ENCODE measurements around the gene E2F1. TPM values are rescaled to one million over a fixed set of nuclear protein-coding genes. Genes with fewer than 3 reads are reported as not detected.
A peak's percentile ranks its signal among the peaks of the same experiment; 100 is the strongest.

The E2F1 gene
- total and polyA plus RNA-seq, 7 donors = 0.33 to 13.1 (median 1.7) TPM

DNA sequence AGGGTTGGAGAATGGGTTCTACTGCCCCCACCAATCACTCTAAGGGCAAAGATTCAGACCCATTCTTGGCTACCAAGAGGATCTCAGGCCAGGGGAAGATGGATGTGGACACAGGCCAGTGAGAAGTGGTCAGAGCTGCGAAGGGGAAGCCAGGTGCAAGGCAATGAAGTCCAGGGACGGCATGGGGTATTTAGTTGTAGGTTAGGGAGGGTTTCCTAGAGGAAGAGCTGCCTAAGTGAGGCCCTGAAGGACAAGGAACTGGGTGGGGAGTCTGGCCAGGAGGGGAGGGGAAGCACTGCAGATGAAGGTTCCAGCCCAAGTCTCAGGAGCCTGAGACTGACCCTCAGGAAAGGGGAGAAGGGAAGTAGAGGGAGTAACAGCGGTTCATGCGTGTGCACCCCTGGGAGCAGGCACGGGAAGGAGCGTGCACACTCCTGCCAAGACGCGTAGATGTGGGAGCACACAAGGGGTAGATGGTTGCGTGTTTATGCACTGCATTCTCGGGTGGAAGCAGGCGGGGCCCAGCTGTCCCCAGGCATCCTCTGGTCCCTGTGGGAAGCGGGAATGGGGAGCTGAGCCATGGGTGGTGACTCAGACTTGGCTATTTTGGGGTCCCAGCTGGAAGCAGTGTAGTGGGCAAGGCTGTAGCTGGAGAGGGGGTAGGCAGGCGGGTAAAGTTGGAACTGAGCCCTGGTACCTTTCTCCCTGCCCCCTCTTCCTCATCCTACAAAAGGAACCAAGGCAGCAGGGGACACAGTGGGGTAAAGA lies 16.1 kb downstream of the E2F1 start:
- DNase-seq = no peak

DNA sequence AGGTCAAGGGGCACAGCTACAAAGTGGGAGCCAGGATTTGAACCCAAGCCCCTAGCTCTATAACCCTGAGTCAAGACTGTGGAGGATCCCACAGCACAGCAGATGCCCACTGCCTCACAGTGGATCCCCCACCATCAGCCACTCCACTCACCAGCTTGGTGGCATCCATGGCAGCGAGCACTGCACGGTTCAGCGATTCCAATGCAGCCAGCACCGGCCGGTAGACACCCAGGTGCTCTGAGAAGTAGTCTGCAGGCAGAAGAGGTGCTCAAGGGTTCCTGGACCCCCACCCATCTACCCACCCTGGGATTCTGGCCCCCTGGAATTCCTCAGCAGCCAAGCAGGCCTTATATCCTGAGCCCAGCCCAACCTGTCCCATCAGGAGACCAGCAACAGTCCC lies 17.0 kb downstream of the E2F1 start:
- intact Hi-C loops (cut with DNase I) = loop anchor here (5.0 kb wide), 3 partner anchors 107 to 443 kb away; partner anchors contain the start of genes CDK5RAP1 and EIF2S2
- no peak for TF ChIP-seq EP300 (IDR thresholded peaks at IDR 0.05)
- TF ChIP-seq POLR2AphosphoS5 (IDR thresholded peaks at IDR 0.05) = no peak
- TF ChIP-seq, protein P1, sequence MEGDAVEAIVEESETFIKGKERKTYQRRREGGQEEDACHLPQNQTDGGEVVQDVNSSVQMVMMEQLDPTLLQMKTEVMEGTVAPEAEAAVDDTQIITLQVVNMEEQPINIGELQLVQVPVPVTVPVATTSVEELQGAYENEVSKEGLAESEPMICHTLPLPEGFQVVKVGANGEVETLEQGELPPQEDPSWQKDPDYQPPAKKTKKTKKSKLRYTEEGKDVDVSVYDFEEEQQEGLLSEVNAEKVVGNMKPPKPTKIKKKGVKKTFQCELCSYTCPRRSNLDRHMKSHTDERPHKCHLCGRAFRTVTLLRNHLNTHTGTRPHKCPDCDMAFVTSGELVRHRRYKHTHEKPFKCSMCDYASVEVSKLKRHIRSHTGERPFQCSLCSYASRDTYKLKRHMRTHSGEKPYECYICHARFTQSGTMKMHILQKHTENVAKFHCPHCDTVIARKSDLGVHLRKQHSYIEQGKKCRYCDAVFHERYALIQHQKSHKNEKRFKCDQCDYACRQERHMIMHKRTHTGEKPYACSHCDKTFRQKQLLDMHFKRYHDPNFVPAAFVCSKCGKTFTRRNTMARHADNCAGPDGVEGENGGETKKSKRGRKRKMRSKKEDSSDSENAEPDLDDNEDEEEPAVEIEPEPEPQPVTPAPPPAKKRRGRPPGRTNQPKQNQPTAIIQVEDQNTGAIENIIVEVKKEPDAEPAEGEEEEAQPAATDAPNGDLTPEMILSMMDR (IDR thresholded peaks at IDR 0.05) = no peak
- no peak for TF ChIP-seq POLR2A (IDR thresholded peaks at IDR 0.05)

More for the DNA sequence above, 16.1 kb downstream of the E2F1 start:
- Histone ChIP-seq H3K9me3 (no peaks in the 10 kb centered on the region), H3K36me3 (peaks cover 0 to 30% (median 6%) of the 10 kb centered on the region in 4 donors), H3K27me3 (no peaks in the 10 kb centered on the region), H3K4me3 (no peak overlapping the region), H3K4me1 (peaks cover 0 to 50% (median 43%) of the 10 kb centered on the region in 4 donors), H3K27ac (no peak overlapping the region)
- WGBS, 2 donors = 84 to 90% methylated on average over 13 of the region's 13 CpGs
- intact Hi-C loops (cut with DNase I) = loop anchor here (5.0 kb wide), 4 partner anchors 108 to 442 kb away; partner anchors contain the start of genes CDK5RAP1, CHMP4B and EIF2S2
- no peak for TF ChIP-seq EP300 (IDR thresholded peaks at IDR 0.05)
- TF ChIP-seq POLR2A (IDR thresholded peaks at IDR 0.05) = no peak
- no peak for TF ChIP-seq POLR2AphosphoS5 (IDR thresholded peaks at IDR 0.05)
- TF ChIP-seq, protein P1 (IDR thresholded peaks at IDR 0.05) = no peak

DNA sequence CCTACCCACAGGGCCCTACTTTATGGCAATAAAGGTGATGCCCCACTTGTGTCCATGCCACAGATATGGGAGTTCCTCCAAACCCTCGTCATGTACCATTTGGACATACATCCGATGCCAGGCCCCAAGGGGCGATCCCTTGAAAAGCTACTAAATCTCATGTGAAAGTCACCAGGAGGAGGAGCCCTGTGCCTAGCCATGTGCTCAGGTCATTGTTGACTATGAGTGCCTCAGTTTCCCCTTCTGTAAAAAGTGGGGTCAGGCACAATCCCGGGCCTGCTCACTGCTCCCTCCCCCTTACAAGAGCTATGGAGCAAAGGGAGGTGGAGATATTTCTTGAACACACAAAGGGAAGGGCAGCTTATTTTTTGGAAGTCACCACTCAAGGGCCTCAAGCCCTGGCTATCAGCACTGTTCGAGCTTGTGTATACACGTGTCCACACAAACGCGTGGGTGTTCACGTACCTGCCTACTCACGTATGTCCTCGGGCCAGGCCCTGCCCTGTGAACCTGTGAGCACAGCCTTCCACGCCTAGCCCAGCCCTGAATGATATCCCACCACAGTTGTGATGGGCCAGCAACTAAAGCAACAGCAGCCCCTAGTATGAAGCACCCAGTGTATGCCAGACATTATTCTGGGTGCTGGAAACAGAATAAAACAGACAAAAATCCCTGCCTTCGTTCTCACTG lies 17.6 kb downstream of the E2F1 start:
- peak; percentile 66 for DNase-seq
- intact Hi-C loops (cut with DNase I) = loop anchor here (1.0 to 5.0 kb wide), 4 partner anchors 106 to 444 kb away; partner anchors contain the start of genes CDK5RAP1 and EIF2S2
- TF ChIP-seq POLR2AphosphoS5 (IDR thresholded peaks at IDR 0.05) = no peak
- no peak for TF ChIP-seq EP300 (IDR thresholded peaks at IDR 0.05)
- no peak for TF ChIP-seq POLR2A (IDR thresholded peaks at IDR 0.05)
- TF ChIP-seq, protein P1 (IDR thresholded peaks at IDR 0.05) = no peak
- Histone ChIP-seq H3K4me1 (peaks cover 0 to 56% (median 46%) of the 10 kb centered on the region in 4 donors), H3K36me3 (peaks cover 0 to 30% (median 6%) of the 10 kb centered on the region in 4 donors), H3K4me3 (no peak overlapping the region), H3K27ac (peak overlapping the region; percentile 86 to 98 (median 92)), H3K27me3 (no peaks in the 10 kb centered on the region), H3K9me3 (no peaks in the 10 kb centered on the region)
- WGBS, 2 donors = 72 to 89% methylated on average over 13 of the region's 13 CpGs

More for the DNA sequence above, 17.0 kb downstream of the E2F1 start:
- no peak for DNase-seq
- H3K36me3 ChIP-seq = peaks cover 0 to 30% (median 6%) of the 10 kb centered on the region in 4 donors
- H3K4me3 ChIP-seq = no peak overlapping the region
- 87 to 93% methylated on average over 5 of the region's 5 CpGs for WGBS, 2 donors
- no peaks in the 10 kb centered on the region for H3K9me3 ChIP-seq
- H3K27ac ChIP-seq = no peak overlapping the region
- H3K4me1 ChIP-seq = peaks cover 0 to 54% (median 43%) of the 10 kb centered on the region in 4 donors
- H3K27me3 ChIP-seq = no peaks in the 10 kb centered on the region

DNA sequence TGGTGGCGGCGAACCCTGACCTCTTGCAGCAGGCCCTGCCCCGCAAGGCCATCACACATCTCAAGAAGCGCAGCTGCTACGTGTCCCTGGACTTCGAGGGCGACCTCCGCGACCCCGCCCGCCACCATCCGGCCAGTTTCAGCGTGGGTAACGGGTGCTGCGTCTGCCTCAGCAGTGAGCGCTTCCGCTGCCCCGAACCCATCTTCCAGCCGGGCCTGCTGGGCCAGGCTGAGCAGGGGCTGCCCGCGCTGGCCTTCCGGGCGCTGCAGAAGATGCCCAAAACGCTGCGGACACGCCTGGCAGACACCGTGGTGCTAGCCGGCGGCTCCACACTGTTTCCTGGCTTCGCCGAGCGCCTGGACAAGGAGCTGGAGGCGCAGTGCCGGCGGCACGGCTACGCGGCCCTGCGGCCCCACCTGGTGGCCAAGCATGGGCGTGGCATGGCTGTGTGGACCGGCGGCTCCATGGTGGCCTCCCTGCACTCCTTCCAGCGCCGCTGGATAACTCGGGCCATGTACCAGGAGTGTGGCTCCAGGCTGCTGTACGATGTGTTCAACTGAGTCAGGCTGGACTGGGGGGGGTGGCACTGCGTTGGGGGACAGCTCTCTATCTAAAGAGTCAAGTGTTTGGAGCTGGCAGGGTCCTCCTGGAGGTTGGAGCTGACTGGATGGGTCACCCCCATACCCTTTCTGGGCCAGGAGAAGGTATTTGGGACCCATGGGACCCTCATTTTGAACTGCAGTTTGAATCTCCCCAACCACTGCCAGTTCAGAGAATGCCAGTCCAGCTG lies 18.3 kb downstream of the E2F1 start:
- TF ChIP-seq EP300 (IDR thresholded peaks at IDR 0.05) = no peak
- TF ChIP-seq, protein P1 (IDR thresholded peaks at IDR 0.05) = peak; percentile 88 to 95 (median 93)
- peak in 2 of 4 donors; percentile 10 to 21 for TF ChIP-seq POLR2AphosphoS5 (IDR thresholded peaks at IDR 0.05)
- TF ChIP-seq POLR2A (IDR thresholded peaks at IDR 0.05) = no peak
- Histone ChIP-seq H3K4me3 (peak overlapping the region; percentile 47 to 66 (median 52)), H3K36me3 (peaks cover 0 to 30% (median 6%) of the 10 kb centered on the region in 4 donors), H3K27me3 (no peaks in the 10 kb centered on the region), H3K9me3 (no peaks in the 10 kb centered on the region), H3K27ac (peak overlapping the region; percentile 86 to 98 (median 92)), H3K4me1 (peaks cover 0 to 52% (median 42%) of the 10 kb centered on the region in 4 donors)
- DNase-seq = peak; percentile 93
- WGBS, 2 donors = 3 to 8% methylated on average over 47 of the region's 47 CpGs
- intact Hi-C loops (cut with DNase I) = loop anchor here (1.0 to 5.0 kb wide), 4 partner anchors 106 to 444 kb away; partner anchors contain the start of genes CDK5RAP1 and EIF2S2
